GM18867 (cell line): ENCODE data around the gene TMEM187.

Source experiments
- ATAC-seq: cut with Tn5 transposase; IDR thresholded peaks from one replicate; pipeline ENCODE4 v1.9.1; 2021; ENCODE audit warnings: mild to moderate bottlenecking, moderate library complexity; ENCODE audit not compliant: unreplicated experiment

TMEM187 gene

DNA sequence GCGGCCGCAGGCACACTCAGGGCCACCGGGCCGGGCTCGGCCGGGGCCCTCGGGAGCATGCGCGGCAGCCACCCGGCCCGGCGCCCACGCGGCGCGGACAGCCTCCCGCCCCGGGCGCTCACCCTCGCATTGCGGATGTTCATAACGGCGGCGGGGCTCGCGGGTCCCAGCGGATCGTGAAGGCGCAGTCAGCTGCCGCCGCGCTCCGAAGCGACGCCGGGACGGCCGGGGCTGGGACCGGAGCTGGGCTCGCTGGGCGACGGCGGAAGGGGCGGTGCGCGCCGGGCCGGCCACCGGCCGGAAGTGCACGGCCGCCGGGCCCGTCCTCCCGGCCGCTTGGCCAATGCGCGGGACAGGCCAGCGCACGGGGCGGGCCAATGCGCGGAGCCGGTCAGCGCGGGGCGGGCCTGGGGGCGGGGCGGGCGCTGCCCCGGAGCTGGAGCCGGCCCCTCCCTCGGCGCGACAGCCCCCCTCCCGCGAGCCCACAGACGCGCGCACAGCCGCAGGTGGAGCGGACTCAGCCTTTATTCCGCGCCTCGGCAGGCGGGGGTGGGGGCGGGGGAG lies 37.7 kb upstream of the TMEM187 start, which contains the start of gene NAA10:
TSS of gene NAA10 (minus strand) at position 276 of the 564 bp plus-strand sequence. CDS start at position 143, 133 bp downstream.
- ATAC-seq = peak; percentile 91

DNA sequence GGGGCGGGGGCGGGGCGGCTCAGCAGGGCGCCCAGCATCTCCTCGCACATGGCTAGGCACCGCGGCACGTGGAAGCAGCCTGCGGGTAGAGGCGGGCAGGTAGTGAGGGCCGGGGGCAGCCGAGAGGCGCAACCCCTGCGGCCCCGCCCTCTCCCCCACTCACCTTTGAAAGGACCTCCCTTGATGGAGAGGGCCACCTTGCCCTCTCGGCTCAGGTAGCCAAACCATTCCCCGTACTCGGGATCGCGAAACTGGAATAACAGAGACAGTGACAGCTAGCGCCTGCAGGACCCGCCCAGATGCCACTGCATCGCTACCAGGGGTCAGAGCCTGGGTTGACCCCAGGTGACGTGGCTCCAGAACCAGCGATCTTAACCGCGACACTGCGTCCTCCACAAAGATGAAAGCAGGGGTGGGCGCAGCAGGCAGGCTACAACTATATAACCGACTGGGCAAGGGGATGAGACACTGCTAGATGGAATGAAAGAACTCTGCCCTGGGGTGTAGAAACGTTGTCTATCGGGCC lies 37.2 kb upstream of the TMEM187 start:
- ATAC-seq = peak; percentile 7

DNA sequence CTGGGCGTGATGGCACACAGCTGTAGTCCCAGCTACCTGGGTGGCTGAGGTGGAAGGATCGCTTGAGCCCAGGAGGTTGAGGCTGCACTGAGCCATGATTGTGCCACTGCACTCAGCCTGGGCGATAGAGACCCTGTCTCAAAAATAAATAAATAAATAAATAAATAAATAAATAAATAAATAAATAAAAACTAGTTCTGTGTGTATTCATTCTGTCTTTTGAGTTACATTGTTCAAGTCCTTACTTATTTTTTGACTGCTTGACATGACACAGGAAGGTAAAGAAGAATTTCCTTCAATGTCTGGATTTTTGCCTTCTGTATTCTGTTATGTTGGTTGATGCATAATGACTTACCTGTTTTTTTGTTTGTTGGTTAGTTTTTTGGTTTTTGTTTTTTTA lies 35.5 kb upstream of the TMEM187 start:
- ATAC-seq = no peak

DNA sequence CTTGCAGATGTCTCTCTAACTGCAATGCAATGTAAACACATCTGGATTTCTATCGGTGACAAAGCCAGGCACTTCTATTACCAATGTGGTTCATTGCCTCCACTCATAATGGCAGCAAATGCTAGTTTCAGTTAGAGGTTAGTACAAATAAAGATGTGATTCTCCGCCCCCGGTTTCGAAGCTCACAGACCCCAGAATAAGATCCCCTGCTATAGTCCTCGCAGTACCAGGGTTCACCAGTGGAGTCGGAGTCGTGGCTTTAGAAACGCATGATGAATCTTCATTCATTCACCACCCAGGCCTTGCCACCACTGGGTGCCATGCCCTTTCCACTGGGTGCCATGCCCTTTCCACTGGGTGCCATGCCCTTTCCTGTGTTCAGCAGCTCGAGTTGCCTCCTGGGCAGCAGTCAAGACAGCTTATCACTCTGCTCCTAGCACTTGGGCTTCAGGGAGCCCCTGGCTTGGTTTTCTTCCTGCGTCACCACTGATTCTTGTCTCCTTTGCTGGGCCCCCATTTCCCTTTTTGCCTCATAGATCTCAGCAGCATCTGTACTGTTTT lies 34.2 kb upstream of the TMEM187 start:
- no peak for ATAC-seq

DNA sequence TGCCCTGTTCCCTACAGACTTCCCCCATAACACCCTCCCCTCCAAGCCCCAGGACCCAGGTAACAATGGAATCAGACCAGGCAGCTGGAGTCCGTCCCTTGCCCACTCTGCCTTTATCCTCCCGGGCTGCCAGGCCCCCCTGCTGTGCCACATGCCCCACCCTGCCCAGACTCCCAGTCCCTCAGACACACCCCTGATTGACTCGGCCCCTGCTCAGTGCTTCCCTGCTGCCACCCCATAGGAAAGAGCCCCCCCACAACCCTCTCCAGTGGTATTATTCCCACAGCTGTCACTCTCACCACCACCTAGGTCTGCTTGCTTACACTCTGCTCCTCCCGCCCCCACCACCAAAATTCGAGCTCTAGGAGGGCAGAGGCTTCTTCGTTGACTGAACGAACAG lies 33.0 kb upstream of the TMEM187 start:
- ATAC-seq = no peak

DNA sequence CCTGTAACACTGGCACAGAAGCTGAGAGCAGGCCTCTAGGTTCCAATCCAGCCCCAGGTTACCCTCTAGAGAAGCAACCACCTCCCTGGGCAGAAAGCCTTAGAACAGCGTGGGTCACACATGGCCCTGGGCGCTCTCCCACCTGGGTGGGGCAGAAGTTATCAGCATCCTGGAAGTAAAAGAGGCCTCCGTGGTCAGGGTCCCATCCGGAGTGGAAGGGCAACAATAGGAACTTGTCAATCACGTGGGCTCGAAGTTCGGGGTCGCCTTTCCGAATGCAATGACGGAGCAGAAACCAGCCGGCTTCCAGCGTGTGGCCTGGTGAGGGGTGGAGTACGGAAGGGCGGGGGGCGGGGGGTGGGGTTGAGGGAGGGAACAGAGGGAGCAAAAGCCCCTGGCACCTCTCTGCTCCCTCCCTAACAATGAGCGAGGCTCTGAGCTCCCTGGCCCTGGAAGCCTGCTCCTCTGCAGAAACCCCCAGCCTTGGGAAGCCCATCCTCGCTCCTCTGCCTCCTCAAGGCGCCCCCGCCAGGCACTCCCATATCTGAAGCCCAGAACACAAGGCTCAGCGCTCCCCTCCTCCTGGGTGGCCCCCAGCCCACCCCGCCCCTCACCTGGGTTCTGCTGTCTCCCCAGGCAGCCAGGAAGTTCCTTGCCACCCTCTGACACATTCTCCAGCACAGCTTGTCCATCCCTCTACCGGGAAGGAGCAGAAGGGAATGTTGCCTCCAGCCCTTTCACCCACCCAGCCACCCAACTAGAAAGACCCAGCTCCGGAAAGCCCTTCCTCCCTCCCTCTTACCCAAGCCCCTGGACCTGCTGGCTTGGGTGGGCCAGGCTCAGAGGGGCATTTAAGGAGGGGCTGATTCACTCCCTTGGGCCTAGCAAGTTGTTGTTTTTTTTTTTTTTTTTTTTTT lies 31.0 kb upstream of the TMEM187 start:
- ATAC-seq = no peak

DNA sequence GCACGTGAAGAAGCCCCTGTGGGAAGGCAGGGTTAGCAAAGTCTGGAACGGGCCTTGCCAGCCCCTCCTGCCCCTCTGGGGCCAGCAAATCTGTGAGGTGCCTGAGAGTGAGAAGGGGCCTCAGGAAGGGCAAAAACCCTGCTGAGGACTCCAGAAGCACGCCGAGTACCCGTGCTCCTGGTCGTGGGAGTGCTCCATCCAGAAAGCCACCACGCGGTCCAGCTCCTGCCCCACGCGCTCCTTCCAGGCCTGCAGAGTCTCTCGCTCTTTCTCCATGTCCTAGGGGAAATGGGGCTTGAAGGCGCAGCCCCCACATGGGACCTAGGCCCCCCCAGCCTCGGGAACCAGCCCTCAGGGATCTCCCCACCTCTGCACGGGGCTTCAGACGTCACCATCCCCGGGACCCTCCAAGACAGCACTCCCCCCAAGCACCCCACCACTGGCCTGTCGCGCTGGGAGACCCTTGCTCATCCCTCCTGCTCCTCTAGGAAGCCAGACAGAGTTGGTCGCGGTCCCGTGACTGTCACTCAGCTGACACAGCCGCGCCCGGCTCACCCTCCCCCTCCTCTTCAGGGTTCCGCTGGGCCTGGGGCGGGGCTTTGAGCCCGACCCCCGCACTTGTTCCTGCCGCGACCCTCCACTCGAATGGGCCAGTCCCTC lies 28.3 kb upstream of the TMEM187 start, which contains the start of gene RENBP:
TSS of gene RENBP (minus strand) at position 504 of the 660 bp plus-strand sequence. CDS start at position 471, 33 bp downstream.
- no peak for ATAC-seq

DNA sequence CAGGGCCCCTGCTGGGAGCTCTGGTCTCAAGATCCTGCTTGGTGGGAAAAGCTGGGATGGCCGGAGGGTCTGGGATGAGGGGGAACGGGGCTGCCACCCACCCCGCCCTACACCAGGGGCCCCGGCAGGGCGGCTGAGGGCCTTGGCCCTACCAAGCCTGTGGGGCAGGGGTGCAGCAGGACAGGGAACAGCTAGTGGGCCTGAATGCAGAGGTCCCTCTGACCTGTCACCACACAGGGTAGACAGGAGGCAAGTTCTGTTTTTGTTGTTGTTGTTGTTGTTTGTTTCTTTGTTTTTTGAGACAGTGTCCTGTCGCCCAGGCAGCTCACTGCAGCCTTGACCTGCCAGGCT lies 27.8 kb upstream of the TMEM187 start:
- ATAC-seq = no peak

DNA sequence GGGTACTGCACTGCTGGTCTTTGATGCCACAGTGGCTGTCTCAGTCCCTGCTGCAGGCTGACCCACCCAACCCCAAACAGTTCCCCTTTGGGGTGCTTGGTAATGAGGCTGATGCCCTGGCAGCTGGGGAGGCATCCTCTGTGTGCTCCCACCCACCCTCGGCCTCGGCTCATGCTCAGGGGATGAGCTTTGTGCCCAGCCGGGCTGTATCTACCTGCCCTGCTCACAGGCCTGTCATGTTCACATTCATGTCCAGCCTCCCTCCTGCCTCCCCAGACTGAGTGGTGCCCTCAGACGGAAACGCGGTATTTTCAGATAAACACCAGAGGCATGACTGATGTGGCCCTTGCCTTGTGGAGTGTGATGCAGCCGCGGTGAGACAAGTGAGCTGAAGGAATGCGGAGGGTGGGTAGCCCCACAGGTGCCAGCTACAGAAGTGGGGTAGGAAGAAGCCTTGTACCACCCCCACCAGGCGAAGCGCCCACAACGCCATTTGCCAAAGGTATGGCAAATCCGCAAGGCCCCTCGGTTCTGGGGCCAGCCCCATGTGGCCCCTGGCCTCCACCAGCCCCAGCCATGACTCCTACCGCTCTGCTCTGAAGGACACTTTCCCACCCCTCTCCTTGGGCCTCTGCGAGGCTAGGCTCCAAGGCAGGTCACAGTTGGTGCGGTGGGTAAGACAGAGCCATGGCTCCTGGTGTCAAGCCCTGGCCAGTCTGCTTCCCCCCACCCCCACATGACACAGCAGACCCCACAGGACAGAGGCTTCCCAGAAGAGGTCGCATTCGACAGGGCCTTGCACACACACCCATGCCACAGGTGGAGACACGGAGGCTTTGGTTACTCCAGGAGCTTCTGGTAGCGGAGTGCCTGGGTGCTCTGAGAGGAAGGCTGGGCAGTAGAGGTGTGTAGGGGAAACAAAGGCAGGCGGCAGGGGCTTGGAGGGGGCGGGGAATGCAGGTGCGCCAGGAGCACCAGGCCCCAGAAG lies 26.3 kb upstream of the TMEM187 start:
- ATAC-seq = no peak

DNA sequence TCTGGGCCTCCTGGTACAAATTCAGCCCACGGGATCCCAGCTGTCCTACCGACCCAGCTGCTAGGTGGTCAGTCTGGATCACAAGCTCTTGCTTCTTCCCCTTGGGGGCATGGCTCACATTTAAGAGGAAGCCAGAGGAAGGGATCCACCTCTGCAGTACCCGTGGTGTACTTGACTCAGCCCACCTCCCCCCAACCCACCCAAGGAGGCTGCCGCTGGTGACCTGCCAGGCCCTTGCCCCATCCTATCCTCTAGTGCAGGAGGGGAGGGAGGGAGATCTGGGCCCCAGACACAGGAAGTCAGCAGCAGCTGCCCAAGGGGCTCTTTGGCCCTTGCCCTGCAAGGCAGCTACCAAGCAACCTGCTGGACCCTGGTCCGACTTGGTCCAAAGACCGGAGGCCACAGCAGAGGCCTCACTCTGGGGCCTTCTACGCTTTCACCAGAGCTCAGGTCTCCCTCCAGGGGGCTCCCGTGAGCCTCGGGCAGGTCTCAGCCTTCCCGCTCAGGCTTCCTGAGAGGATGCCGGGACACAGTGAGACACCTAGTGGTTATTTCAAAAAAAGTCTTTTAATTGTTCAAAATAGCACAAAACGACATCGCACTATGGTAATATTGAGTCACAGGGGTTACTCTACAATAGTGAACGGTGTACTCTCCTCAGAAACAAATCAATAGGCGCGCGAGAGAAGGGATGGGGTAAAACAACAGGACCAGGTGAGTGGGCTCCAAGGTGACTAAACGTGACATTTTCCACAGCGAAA lies 25.4 kb upstream of the TMEM187 start:
- ATAC-seq = peak; percentile 75

DNA sequence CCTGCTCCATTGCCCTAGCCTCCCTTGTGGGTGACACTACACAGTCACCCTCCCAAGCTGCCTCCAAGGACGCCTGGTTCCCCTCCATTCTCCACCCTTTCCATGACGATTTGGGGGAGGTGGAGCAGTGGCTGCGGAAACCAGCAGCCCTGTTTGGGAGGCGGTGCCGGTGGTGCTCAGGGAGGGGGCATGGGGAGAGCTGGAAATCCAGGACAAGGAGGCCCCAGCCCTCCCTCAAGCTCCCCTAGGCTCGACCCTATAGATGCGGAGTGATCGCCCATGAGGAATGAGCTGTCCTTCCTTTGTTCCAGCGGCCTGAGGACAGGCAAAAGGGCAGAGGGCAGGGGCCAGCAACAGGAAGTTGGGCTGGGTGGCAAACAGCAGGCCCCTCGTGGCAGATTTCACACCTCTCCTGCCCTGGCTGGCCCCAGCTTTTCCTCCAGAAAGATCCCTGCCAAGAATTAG lies 24.5 kb upstream of the TMEM187 start:
- no peak for ATAC-seq

DNA sequence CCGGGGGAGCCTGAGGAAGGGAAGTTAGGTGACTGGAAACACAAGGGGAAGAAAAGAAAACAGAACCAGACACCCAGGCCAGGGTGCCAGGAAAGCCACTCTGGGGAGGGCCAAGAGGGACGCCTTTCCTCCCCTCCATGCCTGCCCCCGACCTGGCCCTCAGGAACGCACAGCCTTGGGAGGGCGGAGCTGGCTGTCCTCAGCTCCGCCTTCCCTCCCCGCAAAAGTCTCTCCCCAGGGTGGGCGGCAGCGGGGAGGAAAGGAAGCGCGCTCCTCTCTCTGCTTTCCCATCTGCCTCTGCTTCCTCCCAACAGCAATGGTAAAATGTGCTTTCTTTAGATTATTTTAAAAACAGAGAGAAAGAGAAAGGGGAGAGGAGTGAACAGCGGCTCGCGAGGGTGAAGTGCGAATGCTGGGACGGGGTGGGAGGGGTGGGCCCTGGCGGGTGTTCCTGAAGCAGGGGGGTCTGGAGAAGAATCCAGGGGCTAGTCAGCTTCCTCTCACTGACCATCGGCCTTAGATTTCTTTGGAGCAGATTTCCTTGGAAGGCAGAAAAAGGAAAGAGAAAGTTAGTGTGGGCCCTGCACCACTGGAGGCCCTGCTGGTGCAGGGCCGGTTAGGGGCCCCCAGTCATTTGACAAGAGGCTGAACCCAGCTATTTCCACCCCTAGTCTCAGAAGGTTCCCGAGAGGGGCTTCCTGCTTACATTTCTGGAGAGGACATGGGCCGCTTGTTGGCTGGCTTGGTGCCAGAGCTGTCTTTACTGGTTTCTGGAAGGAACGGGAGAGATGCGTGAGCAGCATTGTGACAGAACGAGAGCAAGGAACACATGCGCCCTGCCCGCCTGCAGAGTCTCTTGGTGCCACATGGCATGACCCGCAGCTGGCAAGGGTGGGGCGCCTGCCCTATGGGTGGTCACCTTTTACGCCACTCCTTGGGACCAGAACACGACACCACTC lies 23.4 kb upstream of the TMEM187 start:
- ATAC-seq = no peak

DNA sequence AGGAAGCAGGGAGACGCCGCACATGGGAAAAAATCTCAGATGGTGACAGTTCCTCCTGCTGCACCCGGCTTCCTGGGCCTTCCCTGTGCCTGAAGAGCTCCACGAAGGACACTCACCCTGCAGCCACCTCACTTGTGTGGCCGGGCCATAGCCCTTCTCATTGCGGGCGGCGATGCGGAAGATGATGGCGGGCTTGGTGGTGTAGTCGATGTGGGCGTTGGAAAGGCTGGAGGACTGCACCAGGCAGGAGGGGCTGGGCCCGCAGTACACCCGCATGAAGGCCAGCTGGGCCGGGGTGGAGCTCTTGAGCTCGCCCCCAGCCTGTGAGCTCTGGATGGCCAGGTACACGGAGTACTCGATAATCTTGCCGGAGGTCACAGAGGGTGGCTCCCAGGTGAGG lies 22.4 kb upstream of the TMEM187 start:
- no peak for ATAC-seq

DNA sequence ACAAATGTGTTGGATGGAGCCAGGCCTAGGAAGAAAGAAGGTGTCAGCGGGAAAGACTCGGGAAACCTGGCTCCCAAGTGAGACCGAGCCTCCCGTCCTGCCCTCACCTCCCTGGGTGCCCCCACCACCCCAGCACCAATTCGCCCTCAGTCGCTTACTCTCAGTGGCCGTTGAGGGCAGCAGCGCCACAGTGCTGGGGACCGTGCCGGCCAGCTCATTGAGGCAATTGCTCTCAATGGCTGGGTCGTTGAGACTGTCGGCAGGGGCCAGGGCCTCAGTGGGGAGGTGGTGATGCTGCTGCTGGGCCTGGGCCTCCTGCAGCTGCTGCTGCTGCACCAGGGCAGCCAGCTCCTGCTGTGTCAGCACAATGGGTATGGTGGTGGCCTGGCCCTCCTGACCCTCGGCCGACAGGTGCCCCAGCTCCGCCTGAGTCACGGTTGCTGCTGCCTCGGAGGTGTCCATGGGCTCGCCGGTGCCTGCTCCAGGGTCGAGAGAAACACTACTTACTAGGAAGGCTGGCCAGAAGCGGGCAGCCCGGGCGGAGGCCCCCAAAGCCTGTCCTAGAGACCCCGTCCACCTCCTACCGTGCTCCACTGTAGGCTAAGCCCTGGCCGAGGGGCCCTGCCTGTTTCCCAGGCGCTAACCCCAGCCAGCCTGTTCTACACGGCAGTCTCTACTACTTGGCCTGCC lies 20.7 kb upstream of the TMEM187 start:
- ATAC-seq = no peak

DNA sequence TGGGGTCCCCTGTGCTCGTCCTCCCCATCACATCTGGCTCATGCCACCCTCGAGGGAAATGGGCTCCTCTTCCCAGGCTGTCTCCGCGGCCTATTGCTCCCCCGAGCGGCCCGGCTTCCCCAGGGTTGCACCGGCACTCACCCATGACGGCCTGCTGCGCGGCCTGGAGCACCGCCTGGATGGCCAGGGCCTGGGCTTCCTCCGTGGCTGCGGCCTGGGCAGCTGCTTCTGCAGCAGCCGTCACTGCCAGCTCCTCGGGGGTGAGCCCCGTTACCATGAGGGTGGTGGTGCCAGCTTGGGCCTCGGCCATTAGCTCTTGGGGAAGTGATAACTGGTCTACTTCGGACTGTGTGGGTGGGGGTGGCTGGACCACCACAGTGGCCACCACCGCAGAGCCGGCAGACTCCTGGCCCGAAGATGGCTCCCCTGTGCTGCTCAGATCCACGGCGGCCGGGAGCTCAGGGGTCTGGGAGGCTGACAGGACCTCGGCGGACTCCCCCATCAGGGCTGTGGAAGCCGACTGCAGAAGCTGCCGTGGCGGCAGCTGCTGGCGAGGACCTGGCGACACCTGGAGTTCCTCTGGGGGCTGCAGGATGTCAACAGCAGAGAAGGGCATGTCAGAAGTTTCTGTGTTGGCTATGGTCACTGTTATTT lies 20.1 kb upstream of the TMEM187 start:
- ATAC-seq = no peak

DNA sequence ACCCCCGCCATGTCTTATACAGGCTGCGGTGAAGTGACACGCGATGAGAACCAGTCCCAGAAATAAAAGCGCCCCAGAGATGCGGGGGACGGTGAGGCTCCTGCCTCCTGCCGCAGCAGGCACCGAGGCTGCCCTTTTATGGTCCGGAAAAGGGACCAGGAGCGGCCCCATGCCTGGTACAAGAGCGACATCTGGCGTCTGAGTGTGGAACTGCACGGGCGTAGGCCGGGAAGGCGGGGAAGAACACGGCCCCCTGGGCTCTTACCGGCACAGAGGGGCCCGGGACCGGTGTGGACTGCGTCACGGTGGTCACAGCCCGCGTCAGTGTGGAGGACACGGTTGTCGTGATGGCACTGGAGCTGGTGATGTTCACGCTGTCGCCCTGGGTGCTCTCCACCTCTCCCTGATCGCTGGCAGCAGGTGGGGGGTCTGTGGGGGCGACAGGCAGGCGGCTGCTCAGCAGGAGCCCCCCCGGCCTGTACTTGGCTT lies 19.2 kb upstream of the TMEM187 start:
- ATAC-seq = peak; percentile 53
